ENCODE results near the gene RNU7-1.

- TF ChIP-seq POLR2A (IDR thresholded peaks at IDR 0.05; ENCODE audit: low read depth, low read length): no peak
- TF ChIP-seq TAF1 (IDR thresholded peaks at IDR 0.05; ENCODE audit: borderline replicate concordance, low read depth, low read length): no peak
- no peak for TF ChIP-seq POLR2AphosphoS5 (IDR thresholded peaks at IDR 0.05; ENCODE audit: low read depth, low read length)
Observed at GRCh38 chr12:6929466-6930452, 13.9 kb upstream of the RNU7-1 start.
